ENCODE results near the gene WDFY4.

Gene WDFY4

DNA sequence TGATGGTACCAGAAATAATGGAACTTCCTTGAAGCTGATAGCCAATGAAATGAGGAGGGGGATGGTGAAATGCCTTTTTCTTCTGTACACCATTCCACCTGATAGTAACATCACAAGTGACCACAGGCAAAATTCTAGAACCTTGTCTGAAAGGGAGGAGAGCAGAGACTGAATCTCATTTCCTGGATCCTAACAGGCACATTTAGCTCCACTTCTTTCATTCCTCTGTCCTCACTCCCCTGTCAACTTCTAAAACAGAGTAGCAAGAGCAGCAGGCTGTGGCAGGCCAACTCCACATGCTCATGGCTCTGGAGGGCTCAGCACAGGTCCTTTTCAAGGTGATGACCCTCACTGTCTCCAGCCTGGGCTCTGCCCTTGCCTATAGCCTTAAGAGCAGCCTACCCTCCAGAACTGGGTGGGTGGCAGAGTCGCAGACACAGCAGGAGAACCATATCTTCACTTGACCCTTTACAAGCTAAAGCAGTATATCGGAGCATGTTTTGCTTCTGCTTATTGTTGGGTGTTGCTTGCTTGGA, 255.2 kb downstream of the WDFY4 start, which contains the start of gene LRRC18:
LRRC18 (minus strand) TSS at position 51 of the 536 bp plus-strand sequence. CDS start 25,685 bp downstream, outside the sequence.
- DNase-seq (ENCODE audit: low spot score), result no peak

DNA sequence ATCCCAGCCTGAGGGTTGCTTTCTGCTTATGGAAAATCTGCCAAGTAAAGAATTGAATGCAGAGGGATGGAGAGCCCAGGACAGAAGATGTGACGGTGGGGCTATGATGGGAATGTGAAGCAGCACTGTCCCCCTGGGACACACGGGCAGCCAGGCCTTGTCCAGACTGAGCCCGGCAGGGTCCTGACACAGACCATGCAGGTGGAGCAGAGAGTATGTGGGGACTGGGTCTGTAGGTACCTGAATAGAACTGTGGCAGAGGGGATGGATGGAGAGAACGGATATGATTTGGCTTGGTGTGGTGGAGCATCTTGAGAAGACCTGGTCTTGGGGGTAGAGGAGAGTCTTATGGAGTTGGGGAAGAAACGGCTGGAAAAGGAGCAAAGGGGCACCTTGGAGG, 255.7 kb downstream of the WDFY4 start:
- no peak for DNase-seq (ENCODE audit: low spot score)
- no peak for FAIRE-seq

More for the DNA sequence above, 255.2 kb downstream of the WDFY4 start, which contains the start of gene LRRC18:
- no peak for FAIRE-seq

DNA sequence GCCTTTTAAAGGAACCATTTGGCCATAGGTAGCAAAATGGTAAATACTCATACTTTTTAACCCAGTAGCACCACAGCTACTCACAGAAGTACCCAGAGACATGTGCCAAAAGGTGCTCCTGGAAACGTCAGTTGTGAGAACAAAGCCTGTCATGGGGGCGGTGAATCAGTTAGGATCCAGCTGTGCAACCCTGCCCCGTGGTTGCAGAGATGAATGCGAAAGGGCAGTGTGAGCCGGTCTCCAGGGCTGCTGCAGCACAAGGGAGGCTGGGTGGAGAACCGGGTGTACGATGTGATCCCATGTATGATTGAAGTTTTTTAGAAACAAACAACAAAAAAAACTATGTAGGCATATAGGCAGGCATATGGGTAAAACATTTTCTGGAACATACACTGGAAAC, 256.3 kb downstream of the WDFY4 start:
- DNase-seq (ENCODE audit: low spot score) (no peak), FAIRE-seq (no peak)

DNA sequence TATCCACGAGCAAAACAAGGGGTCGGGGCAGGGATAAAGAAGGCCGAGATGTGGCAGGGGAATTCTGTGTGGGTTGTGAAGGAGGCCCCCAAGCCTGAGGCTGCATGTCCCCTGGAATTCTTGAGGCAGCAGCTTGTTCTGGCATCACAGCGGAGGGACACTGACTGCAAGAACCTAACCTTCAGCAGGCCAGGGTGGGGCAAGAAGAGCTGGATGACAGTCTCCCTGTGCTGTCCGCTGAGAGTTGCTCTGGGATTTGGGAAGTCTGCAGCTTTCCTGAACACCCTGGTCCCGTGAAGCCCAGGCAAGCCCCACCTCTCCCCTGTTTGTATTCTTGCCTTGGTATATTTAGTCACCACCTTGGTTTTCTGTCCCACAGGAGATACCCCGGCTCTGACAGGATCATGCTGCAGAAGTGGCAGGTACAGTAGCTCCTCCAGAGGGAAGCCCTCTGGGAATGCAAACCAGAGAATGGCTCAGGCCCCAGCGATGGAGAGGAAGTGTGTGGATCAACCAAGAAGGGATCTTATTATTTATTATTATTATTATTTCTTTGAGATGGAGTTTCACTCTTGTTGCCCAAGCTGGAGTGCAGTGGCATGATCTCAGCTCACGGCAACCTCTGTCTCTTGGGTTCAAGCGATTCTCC, 256.9 kb downstream of the WDFY4 start:
- DNase-seq (ENCODE audit: low spot score), result no peak
- FAIRE-seq, result no peak

DNA sequence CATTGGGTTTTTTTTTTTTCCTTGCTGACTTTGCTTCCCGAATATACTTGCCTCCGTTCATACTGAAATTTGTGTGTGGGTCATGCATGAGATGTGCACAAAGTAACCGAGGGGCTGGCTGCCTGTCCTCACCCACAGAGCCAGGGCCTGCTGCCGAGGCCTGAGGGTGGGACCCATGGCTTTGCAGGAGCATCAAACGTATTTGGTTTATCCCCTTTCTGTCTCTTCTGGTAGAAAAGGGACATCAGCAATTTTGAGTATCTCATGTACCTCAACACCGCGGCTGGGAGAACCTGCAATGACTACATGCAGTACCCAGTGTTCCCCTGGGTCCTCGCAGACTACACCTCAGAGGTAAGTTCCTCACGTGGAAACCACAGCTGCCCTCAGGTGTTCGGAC, 258.4 kb downstream of the WDFY4 start:
- FAIRE-seq (no peak), DNase-seq (ENCODE audit: low spot score) (no peak)

DNA sequence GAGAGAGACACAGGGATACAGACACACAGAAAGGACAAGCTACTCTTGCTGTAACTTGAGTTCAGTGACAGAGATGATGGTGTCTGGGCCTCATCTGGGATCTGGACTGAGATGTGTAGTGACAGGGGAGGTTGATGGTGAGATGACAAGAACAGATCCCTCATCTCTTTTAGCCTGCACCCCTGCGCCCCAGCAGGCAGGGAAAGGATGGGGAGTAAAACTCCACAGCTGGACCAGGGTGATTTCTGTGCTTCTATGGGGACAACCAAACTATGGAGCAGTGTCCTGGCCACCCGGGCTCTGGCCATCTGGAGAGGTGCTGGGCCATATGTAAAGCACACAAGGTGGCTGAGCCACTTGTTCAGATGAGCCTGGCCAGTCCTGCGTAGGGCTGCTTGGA, 259.5 kb downstream of the WDFY4 start:
- DNase-seq (ENCODE audit: low spot score), result no peak
- FAIRE-seq, result no peak

DNA sequence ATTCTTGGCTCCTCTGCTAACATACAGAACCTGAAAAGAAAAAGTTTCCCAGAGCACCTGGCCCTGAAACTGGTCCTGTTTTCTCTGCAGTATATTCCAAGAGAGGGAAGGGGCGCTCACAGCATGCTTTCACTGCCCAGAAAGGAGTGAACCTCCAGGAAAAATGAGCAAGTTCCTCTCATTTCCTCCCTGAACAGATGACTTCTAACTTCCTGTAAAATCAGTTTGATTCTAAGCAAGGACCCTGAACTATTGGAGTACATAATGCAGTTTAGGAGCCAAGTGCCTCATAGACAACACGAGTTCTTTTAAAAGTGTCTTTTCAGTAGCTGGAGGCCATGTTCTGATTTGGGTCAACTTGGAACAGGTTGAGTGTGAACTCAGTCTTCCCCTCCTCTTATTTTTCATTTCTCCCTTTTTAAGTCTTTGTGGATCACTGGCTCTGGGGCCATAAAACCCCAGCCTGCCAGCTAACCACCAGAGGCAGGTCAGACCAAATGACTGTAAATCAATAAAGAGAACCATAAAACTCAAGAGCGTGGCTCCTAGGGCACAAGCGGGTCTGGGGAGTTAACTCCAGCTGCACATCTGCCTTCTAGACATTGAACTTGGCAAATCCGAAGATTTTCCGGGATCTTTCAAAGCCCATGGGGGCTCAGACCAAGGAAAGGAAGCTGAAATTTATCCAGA, 260.9 kb downstream of the WDFY4 start:
- FAIRE-seq (no peak), DNase-seq (ENCODE audit: low spot score) (no peak)

DNA sequence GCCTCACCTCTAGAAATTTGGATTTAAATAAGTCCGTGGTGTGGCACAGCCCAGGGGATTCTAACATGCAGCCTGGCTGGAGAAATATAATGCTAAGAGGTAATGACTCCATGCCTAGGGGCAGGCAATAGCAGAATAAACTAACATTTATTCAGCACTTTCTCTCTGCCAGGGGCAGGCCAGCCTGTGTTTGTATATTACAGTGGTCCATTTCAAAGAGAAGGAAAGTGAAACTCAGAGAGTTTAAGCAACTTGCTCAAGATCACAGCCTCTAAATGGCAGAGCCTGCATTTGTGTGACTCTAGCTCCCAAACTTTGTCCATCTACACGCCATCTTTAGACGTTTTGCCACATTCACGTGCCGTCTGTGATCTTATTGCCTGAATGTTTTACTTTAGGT, 261.7 kb downstream of the WDFY4 start:
- FAIRE-seq (no peak), DNase-seq (ENCODE audit: low spot score) (no peak)

DNA sequence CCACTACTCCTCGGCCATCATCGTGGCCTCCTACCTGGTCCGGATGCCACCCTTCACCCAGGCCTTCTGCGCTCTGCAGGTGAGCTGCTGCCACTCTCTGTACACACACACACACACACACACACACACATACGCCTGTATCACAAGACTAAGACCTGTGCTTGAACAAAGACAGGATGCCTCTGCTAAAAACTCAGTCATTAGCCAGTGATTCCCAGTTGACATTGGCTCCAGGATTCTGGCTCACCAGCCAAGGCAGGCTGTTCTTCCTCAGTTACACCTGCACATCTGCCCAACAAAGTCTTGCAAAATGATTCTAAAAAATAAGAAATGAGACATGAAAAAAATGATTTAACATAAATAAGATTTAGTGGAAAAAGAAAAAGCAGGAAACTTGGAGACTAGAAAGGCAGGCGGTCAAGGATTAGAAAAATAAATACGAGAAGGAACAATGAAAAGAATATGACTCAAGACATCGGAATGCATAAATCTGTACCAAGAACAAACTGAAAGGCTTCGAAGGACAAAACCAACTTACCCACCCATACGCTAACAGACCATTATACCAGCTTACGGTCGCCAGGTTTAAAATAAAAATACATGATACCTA, 262.3 kb downstream of the WDFY4 start:
- no peak for FAIRE-seq

DNA sequence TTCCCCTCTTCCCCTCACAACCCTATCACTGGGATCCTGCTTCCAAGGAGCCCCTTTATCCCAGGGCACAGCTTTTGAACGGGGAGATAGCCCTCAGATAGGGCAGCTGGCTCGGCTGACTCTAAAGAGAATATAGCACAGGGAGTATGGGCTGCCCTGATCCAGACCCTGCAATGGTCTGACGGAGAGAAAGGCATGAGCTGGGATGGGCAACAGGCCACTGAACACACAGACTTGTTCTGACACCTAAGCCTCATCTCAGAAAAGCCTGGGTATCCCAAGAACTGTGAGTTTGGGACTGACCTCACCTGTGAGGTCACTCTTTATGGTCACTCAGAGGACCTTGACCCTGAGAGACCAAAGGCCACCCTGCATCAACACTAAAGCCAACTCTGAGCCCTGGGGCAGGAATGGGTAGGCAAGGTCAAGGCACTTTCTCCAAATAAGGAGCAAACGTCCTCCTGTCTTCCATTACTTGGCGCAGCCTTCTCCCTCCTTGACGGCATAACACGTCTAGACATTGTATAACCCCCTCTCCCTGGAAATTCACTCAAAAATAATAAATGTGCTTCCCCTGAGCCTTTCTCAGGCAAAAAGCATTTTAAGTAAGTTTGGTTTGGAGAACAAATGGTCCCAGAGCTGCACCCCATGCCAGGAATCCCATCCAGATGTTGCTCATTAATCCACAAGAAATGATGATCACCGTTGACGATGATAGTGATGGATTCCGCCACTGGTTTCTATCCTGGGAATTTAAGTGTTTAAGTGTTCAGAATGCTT, 263.2 kb downstream of the WDFY4 start:
- FAIRE-seq (no peak), DNase-seq (ENCODE audit: low spot score) (no peak)

More for the DNA sequence above, 262.3 kb downstream of the WDFY4 start:
- no peak for DNase-seq (ENCODE audit: low spot score)

DNA sequence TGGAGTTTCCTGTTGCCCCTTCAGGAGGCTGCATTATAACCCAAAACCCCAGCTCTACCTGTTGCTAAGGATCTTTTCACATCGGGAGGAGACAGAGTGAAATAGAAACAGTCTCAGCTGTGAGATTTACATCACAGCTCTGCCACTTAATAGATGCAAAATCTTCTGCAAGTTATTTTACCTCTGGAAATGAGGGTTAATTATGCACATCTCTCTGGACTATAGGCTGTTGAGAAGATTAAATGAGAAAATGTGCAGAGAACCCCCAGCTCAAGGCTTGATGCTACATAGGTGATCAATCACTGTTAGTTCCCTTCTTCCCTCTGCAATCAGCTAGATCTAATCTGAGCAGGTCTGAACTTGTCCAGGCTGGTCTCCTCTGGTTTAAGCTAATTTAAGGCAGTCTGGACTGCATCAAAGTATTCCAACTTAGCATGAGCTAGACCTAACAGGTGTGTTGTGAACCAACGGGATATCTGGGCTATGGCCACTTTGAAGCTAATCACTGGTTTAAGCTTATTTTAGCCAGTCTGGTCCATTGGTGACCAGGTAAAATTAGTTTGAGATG, 263.9 kb downstream of the WDFY4 start:
- DNase-seq (ENCODE audit: low spot score), result no peak
- no peak for FAIRE-seq

DNA sequence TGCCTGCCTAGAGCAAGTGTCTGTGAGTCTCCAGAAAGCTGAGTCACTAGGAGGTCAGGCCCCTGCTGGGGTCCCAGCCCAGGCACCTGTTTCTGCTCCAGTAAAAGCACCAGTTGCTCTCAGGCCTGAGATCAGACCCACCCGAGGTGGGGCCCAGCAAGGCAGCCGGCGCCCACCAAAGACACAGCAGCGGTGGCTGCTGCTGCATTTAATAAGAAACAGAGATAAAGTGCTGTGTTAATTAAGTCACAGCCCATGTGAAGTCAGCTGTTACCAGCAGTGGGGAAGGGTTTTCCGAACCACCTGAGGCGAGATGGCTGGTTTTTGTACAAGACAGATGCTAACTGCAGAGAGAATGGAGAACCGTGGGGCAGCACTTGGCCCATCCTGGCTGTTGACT, 267.0 kb downstream of the WDFY4 start:
- no peak for FAIRE-seq
- DNase-seq (ENCODE audit: low spot score), result no peak

DNA sequence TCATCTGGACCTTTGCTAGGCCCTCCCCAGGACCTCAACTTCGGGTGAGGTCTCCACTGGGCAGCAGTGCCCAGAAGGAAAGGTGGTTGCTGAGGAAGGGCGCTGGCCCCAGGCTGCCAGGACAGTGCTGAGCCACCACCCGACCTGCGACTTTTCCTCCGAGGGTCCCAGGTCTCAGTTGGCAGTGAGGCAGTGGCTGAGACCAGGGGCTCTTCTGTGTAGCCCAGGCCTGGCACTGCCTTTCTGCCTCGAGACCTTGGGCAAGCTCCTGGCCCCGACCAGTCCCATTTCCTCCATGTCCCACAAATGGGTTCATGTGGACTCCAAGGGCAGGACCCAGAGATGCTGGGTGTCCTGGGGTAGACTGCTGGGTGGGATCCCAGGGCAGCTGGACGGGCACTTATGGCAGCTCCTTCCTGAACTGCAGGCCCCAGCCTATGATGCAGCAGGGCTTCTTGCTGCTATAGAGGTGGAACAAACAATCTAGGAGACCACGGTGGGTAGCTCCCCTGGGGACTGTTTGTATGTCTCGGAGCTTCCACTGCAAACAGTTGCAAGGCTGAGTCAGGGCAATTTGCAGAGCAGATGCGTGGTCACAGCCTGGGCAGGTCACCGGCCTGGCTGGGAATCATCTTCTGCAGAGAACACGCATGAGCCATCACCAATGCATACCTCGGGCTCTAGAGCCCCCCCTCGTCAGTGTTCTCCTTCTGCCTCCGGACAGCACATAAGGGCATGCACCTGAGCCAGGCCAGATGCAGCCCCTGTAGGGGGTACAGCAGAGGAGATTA, 272.9 kb downstream of the WDFY4 start:
- DNase-seq (ENCODE audit: low spot score) (no peak), FAIRE-seq (no peak)

DNA sequence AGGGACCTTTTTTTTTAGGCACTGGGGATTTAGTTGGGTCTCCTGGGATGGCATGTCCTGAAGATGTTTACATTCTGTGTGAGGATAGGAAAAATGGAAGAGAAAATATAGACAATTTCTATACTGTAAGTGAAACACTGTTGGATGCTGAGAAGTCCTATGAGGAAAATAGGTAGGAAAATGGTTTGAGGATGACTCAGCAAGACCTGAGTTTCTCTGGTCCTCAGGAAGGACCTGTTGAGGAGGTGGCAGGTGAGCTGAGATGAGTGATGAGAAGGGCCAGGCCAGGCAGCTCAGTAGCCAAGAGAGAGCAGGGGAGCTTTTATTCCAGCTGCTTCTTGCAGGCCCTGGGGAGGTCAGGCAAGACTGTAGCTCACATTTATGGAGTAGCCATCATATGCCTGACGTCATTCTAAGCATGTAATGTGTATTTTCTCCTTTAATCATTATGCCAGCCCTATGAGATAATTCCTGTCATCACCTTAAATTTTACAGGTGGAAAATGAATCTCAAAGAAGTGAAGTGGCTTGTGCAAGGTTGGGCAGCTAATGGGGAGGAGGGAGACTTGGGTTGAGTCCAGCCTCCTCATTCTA, 274.0 kb downstream of the WDFY4 start:
- no peak for FAIRE-seq

DNA sequence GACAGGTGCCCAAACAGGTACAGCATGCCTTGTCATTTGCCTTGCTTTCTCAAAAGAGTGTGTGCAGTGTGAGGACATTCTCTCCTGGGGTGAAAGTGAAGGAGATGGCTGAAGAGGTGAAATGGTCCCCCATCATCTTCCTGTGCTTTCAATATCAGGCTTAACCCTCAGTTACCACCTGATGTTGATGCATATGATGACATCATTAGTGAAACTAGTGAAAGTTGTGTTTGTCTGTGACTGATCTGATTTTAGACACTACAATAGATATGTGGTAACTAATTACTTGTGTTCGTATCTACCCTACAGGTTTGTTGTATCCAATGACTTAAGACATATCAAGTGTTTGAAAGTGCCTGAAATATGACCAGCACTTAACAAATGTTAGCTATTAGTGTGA, 279.4 kb downstream of the WDFY4 start:
- FAIRE-seq (no peak), DNase-seq (ENCODE audit: low spot score) (no peak)

More for the DNA sequence above, 274.0 kb downstream of the WDFY4 start:
- DNase-seq (ENCODE audit: low spot score), result no peak

DNA sequence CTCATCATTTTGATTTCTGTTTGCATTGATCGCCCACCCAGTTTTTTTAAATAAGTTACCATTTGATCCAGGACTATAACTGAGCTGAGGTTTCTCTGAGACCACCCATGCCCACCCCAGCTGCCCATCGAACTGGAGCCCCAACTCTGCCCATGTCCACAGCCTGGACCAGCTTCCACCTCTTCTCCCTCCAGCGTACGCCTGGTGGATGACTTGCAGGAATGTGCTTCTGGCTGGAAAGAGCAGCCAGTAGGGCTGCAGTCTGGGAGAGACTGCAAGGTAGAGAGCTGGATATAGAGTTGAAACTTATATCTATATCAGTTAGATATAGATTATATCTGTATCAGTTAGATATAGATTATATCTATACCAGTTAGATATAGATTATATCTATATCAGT, 280.8 kb downstream of the WDFY4 start:
- FAIRE-seq, result no peak
- DNase-seq (ENCODE audit: low spot score), result no peak

DNA sequence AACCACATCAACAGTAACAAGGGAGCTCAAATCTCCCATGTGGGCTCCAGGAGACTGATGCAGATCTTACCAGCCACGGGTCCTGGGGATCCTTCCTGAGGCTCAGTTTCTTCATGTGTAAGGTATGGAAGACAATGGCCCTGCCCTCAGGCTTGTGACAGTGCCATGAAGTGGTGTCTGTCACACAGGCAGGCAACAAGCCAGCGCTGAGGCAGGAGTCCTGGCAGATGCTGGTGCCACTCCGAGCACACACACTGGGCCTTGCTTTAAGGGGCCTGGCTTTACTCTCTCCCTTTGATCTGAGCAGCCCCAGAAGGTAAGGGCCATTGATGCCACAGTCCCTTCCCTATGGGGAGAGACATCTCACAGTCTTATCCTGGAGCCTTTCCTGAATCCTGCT, 283.4 kb downstream of the WDFY4 start:
- DNase-seq (ENCODE audit: low spot score) (no peak), FAIRE-seq (no peak)

DNA sequence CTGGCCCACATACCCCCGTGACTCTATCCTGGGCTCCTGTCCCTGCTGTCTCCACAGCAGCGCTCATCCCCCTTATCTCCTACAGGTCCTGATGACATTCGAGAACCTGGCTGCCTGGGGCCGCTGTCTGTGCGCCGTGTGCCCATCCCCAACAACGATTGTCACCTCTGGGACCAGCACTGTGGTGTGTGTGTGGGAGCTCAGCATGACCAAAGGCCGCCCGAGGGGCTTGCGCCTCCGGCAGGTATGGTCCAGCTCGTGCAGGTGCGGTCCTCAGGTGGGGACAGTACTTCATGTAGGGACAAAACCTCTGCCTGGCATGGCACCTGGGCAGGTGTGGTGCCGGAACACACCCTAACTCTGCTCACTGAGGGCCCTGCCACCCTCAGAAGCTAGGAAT, 285.4 kb downstream of the WDFY4 start:
- DNase-seq (ENCODE audit: low spot score) (no peak), FAIRE-seq (no peak)

DNA sequence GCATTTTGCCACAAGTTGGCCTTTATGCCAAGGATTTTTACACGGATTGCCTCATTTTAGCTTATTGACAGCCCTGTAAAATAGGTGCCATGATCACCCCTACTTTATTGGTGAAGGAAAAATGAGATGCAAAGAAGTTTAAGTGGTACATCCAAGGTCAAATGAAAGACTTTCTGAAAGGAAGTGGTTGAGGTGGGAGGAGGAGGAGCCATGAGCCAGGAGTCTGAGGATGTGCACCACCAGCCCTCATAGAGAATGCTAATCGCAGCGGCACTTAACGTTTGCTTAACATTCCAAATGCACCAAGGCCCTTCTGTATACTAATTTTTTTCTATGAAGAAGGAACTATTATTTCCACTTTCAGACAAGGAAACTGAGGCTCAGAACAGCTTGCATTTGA, 286.0 kb downstream of the WDFY4 start:
- FAIRE-seq (no peak), DNase-seq (ENCODE audit: low spot score) (no peak)

DNA sequence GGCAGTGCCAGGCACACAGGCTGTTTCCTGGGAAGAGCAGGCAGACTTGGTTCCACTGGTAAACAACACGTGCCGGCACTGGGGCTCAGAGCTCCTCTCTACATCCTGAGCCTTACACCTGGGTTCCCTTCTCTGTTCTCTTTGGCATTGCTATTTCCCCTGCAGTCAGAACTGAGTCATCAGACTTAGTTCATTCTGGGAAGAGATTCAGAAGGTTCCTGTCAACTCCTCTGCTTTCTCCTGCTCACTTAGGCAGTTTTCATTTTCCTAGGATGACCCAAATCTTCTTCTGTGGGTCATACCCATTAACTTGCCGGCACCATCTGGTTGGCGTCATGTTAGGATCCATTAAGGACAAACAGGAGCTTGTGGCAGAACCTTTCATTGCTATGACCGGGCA, 288.4 kb downstream of the WDFY4 start:
- DNase-seq (ENCODE audit: low spot score) (no peak), FAIRE-seq (no peak)
